NCI-H446 treated with DMSO at 0.1 percent for 48 hours (cell line): Measurements from ENCODE around the gene FCRL4.
"Not testable (repeated sequence)": the region's sequence is repeated elsewhere in the genome, so short reads cannot be mapped to it uniquely, and the experiment has no call there.

ENCODE experiments used
- DNase-seq: peaks from one replicate; lab custom pipeline; 2025; lab: John Stamatoyannopoulos, UW

FCRL4 gene

DNA sequence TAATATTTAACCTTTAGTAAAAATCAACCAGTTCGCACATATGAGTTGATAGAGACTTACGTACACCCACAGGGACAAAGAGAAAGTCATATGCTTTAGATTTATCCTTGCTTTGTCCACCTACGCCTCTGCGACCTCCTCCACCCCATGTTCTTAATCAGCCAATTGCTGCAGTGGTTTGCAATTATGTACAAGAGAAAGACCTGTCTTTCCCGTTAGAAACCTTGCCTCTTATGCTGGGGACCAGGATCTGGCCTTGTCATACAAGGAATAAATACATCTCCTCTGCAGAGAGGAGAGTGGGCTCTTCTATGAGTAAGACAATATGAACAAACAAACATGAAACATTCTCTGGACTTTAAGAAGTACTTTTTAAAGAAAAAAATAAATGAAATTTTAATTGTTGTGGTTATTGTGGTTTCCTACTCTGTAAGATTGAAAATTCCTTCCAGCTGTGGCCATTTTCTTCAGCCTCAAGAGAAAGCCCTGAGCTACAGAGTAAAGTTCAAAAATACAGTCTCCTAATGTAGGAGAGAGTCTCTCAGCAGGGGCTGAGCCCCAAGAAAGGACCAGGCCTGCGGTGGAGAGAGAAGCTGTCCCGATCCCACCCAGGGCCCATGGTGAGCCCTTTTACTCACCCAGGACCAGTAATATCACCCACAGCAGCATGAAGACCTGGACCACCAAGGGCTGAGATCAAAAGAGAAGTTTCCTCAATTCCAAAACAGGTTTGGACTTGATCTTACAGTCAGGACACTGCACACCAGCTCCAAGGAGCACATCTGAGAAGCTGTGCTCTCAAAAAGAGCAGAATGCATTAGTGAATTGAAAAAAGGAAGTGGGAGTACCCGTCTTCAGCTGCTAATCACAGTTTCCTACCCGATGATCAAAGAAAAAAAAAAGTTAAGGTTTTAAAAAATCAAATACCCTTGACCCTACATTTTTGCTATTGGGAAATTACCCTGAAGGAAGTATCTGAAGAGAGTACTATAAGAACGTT lies 45.9 kb downstream of the FCRL4 start, which contains the start of gene FCRL5:
Gene FCRL5, minus strand, starts transcription at position 822 of the 1,000 bp plus-strand sequence. Its CDS starts 153 bp downstream, at position 669.
- DNase-seq: no peak

GRCh38 chr1:157548081-157548480 lies 49.8 kb downstream of the FCRL4 start:
- not testable (repeated sequence) for DNase-seq

DNA sequence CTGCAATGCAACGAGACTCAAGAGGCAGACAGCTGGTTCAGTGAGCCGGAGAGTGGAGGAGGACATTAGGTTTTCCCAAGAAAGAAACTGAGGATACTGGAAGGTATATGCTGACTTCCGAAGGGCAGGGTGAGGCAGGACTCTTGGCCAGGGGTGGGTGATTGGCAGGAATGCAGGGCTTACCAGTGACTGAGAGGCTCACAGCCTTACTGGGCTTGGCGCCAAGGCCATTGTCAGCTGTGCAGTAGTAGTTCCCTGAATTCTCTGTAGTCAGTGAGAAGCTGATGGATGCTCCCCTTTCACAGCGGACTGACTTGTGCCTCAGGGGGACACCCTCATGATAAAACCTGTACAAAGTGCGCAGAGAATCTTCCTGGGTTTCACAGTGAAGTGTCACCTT lies 55.2 kb downstream of the FCRL4 start:
- no peak for DNase-seq

DNA sequence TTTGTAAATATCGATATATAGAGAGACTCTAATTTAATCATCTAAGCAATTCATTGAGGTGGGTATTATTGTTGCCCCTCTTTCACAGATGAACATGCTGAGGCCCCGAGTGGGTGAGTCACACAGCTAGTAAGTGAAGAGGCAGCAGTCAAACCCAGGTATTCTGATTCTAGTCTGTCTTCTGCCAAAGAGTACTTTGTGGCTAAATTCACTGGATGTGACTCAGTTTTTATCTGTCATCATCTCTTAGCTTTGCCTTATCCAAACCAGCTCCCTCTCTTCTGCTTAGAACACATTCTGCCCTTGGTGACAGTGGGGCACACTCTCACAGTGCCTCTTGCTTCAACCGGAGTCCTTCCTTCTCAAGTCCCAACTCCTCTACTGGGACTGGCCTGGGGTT lies 57.0 kb downstream of the FCRL4 start:
- DNase-seq: no peak

GRCh38 chr1:157540160-157540748 lies 57.6 kb downstream of the FCRL4 start:
- DNase-seq: no peak

DNA sequence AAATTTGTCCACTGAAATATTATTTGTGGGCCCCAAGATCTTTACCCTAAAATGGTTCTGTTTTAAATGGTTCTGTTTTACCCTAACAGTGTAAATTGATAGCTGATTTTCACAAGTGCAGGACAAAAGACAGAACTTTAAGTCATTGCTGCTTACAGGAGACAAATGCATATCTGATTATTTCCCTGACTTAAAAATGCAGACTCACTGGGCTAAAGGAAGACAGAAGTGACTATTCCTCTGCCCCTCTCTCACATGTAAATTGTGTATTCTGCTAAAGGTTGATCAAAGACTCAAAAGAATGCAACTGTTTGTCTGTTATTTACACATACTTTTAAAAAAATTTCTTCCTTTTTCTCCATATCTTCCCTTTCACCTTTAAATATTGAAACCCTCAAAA lies 58.3 kb downstream of the FCRL4 start:
- no peak for DNase-seq

DNA sequence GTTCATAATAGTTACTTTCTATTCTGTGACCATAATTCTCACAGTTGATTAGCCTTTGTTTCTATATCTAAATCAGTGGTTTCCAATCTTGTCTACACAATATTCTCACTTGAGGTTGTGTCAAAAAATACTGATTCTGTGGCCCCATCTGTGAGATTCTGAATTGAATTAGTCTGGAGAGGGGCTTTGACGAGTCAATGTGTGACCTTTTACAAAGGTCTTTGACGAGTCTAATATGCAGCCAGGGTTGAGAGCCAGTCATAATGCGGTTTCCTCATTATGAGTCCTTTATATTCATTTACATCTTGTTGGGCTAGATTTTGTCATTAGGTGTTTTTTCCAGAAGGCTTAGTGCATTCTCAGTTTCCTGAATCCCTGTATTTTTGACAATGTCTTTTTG lies 65.3 kb downstream of the FCRL4 start:
- DNase-seq: no peak

- DNase-seq: no peak
These were observed 74.0 kb downstream of the FCRL4 start for GRCh38 chr1:157523774-157524493.
